NCI-H2196 treated with DMSO at 0.1 percent for 48 hours (cell line): Measurements from ENCODE around the gene DDAH1.
"Not testable (repeated sequence)": the region's sequence is repeated elsewhere in the genome, so short reads cannot be mapped to it uniquely, and the experiment has no call there.

ENCODE experiments used
- DNase-seq: peaks from one replicate; lab custom pipeline; 2025; ENCODE audit not compliant: unreplicated experiment; lab: John Stamatoyannopoulos, UW

DDAH1 gene

GRCh38 chr1:85471558-85471957 is 6.6 kb upstream of the DDAH1 start:
- DNase-seq: no peak

GRCh38 chr1:85470130-85470529 is 5.2 kb upstream of the DDAH1 start:
- DNase-seq: not testable (repeated sequence)

- DNase-seq: no peak
Observed at GRCh38 chr1:85467929-85468540, 3.1 kb upstream of the DDAH1 start.

GRCh38 chr1:85467036-85467435 is 2.1 kb upstream of the DDAH1 start:
- DNase-seq: no peak

- DNase-seq: no peak
Observed at GRCh38 chr1:85465786-85466134, 801 bp upstream of the DDAH1 start.

- DNase-seq: peak; percentile 25
Observed at GRCh38 chr1:85464497-85465098, 361 bp downstream of the DDAH1 start.

- DNase-seq: no peak
Observed at GRCh38 chr1:85463731-85464496, 1.0 kb downstream of the DDAH1 start.

- DNase-seq: no peak
Observed at GRCh38 chr1:85462931-85463649, 1.9 kb downstream of the DDAH1 start.

- DNase-seq: no peak
Observed at GRCh38 chr1:85461216-85461918, 3.6 kb downstream of the DDAH1 start.

GRCh38 chr1:85460555-85461088 is 4.3 kb downstream of the DDAH1 start:
- no peak for DNase-seq

- DNase-seq: no peak
Observed at GRCh38 chr1:85459290-85459689, 5.7 kb downstream of the DDAH1 start.

GRCh38 chr1:85454214-85454613 is 10.7 kb downstream of the DDAH1 start:
- DNase-seq: no peak

GRCh38 chr1:85453640-85454194 is 11.2 kb downstream of the DDAH1 start:
- no peak for DNase-seq

GRCh38 chr1:85452948-85453347 is 12.0 kb downstream of the DDAH1 start:
- DNase-seq: no peak

GRCh38 chr1:85451236-85451830 is 13.6 kb downstream of the DDAH1 start:
- DNase-seq: no peak

GRCh38 chr1:85450832-85451231 is 14.1 kb downstream of the DDAH1 start:
- DNase-seq: no peak

- peak; percentile 39 for DNase-seq
Observed at GRCh38 chr1:85449356-85449755, 15.6 kb downstream of the DDAH1 start.

GRCh38 chr1:85448358-85448757 is 16.6 kb downstream of the DDAH1 start:
- no peak for DNase-seq

GRCh38 chr1:85447006-85447943 is 17.7 kb downstream of the DDAH1 start:
- DNase-seq: no peak
